ENCODE results near the gene SENP5. TPM values are rescaled to one million over a fixed set of nuclear protein-coding genes. Genes with fewer than 3 reads are reported as not detected.

Gene SENP5
- total and polyA plus RNA-seq, 2 of the 8 experiments (the other 6 are each of a cell fraction or from before 2014, with no cell fraction given): 6.7 to 27.3 TPM

DNA sequence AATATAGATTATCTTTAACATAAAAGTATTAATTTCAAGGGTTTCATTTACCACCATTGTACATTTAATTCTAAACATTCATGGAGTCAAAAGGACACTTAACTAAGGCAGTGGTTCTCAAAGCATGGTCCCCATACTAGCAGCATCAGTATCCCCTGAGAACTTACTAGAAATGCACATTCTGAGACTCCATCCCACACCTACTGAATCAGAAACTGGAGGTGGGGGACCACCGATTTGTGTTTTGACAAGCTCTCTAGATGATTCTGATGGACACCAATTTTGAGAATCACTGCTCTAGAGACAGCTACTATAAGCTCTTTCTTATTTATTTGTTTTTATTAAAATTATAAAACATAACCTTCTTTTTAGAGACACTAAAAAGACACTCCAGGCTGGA is 34.0 kb downstream of the SENP5 start:
- no peak overlapping the region for H3K4me2 ChIP-seq (ENCODE audit: insufficient read depth in 1 of 2, low read depth in 2 of 2, low read length in 2 of 2)
- H3K23ac ChIP-seq (ENCODE audit: insufficient read length): no peak overlapping the region
- no peaks in the 10 kb centered on the region for H3K4me1 ChIP-seq (replicated peaks in 1 of 4; ENCODE audit: control insufficient read depth in 3 of 4, insufficient read depth in 4 of 4, low read length in 3 of 4)
- H2AFZ ChIP-seq (ENCODE audit: low read length): no peak overlapping the region
- H4K20me1 ChIP-seq (replicated peaks in 1 of 2; ENCODE audit: control insufficient read depth in 1 of 2, insufficient read depth in 2 of 2, low read length in 2 of 2): no peaks in the 10 kb centered on the region
- H2BK15ac ChIP-seq (ENCODE audit: low read length): no peak overlapping the region
- ChIA-PET POLR2A (ENCODE audit: partially characterized antibody) (no interaction called here), CTCF (ENCODE audit: partially characterized antibody) (interaction anchor here (1.3 to 1.4 kb wide), 2 partner anchors 64 to 78 kb away, joined by 3 to 4 read pairs; no protein-coding TSS in a partner anchor)
- H2BK5ac ChIP-seq (ENCODE audit: low read depth, low read length): no peak overlapping the region
- H4K5ac ChIP-seq (ENCODE audit: insufficient read length, low read depth, low read length): no peak overlapping the region
- FAIRE-seq (no peak), DNase-seq (ENCODE audit: low read depth in 1 of 2, low spot score in 2 of 2) (no peak)
- no peak overlapping the region for H3K4ac ChIP-seq (replicated peaks; ENCODE audit: insufficient read length, low read depth, low read length)
- WGBS, 2 experiments (ENCODE audit: extremely low coverage in 1 of 2, insufficient coverage in 1 of 2, insufficient read length in 1 of 2, insufficient replicate concordance in 2 of 2, low coverage in 1 of 2, low lambda C conversion rate in 2 of 2, missing lambda C conversion rate in 1 of 2): 82% methylated on average over 1 of the region's 1 CpG; no CpG with 5 or more reads in 1 of the 2 experiments
- no peak overlapping the region for H4K8ac ChIP-seq (ENCODE audit: extremely low read depth, insufficient read depth, low read length)
- no peak overlapping the region for H2BK12ac ChIP-seq (ENCODE audit: low read depth, low read length)
- no peaks in the 10 kb centered on the region for H3K9me3 ChIP-seq (ENCODE audit: insufficient read depth in 2 of 2, low read depth in 1 of 2, low read length in 1 of 2)
- TF ChIP-seq HDAC2 (IDR thresholded peaks at IDR 0.05; ENCODE audit: borderline replicate concordance in 1 of 2, low read depth in 2 of 2, low read length in 2 of 2) (no peak), BRCA1 (IDR thresholded peaks at IDR 0.05; ENCODE audit: low read depth, low read length) (no peak), E2F6 (IDR thresholded peaks at IDR 0.05) (no peak), RBBP5 (IDR thresholded peaks at IDR 0.05; ENCODE audit: borderline replicate concordance, low read depth, low read length) (no peak), SIN3A (conservative IDR thresholded peaks at IDR 0.05 in 1 of 2, IDR thresholded peaks at IDR 0.05 in 1 of 2; ENCODE audit: low read depth in 1 of 2, low read length in 2 of 2) (no peak), RAD21 (IDR thresholded peaks at IDR 0.05 in 1 of 2, conservative IDR thresholded peaks at IDR 0.05 in 1 of 2; ENCODE audit: low read depth in 2 of 2, low read length in 2 of 2) (no peak), POLR2AphosphoS5 (IDR thresholded peaks at IDR 0.05; ENCODE audit: low read depth, low read length) (no peak), JUN (IDR thresholded peaks at IDR 0.05; ENCODE audit: low read depth, low read length) (no peak), CBX5 (IDR thresholded peaks at IDR 0.05; ENCODE audit: low read depth, low read length) (no peak), NANOG (IDR thresholded peaks at IDR 0.05; ENCODE audit: insufficient read depth, low read depth, low read length, poor library complexity, severe bottlenecking) (no peak)
- H2BK20ac ChIP-seq (ENCODE audit: low read length): no peak overlapping the region
- H2AK5ac ChIP-seq (ENCODE audit: low read depth, low read length): no peak overlapping the region
- H3K56ac ChIP-seq (replicated peaks; ENCODE audit: insufficient read length, low read depth, low read length): no peak overlapping the region
- H3K18ac ChIP-seq (ENCODE audit: extremely low read depth, low read length): no peak overlapping the region
- H3K79me2 ChIP-seq (ENCODE audit: control insufficient read depth in 1 of 2, insufficient read depth in 2 of 2, low read length in 2 of 2): peaks cover 0 to 5% of the 10 kb centered on the region in 2 experiments; a peak in 1 of 4 replicates
- H3K9ac ChIP-seq (replicated peaks in 1 of 4; ENCODE audit: extremely low read depth in 1 of 4, low read depth in 3 of 4, low read length in 3 of 4): no peak overlapping the region
- H3K79me1 ChIP-seq (ENCODE audit: low read depth, low read length): no peaks in the 10 kb centered on the region
- H2BK120ac ChIP-seq (replicated peaks; ENCODE audit: low read depth, low read length): no peak overlapping the region
- H3K4me3 ChIP-seq (ENCODE audit: extremely low read depth in 1 of 4, insufficient read depth in 2 of 4, low read depth in 3 of 4, low read length in 4 of 4): no peak overlapping the region
- no peak overlapping the region for H3K14ac ChIP-seq (ENCODE audit: insufficient read length)
- no peak overlapping the region for H4K91ac ChIP-seq (replicated peaks; ENCODE audit: insufficient read length, low read length)
- H3K27ac ChIP-seq (ENCODE audit: low read depth, low read length): no peak overlapping the region
- H3K23me2 ChIP-seq (ENCODE audit: low read depth, low read length): no peaks in the 10 kb centered on the region
- no peaks in the 10 kb centered on the region for H3K27me3 ChIP-seq (replicated peaks in 1 of 4; ENCODE audit: control insufficient read depth in 3 of 4, extremely low read depth in 1 of 4, insufficient read depth in 3 of 4, low read length in 3 of 4)
- H3K36me3 ChIP-seq (ENCODE audit: control insufficient read depth in 2 of 4, insufficient read depth in 4 of 4, low read length in 3 of 4): peaks cover 7 to 31% (median 23%) of the 10 kb centered on the region in 4 experiments; a peak in 7 of 8 replicates
